Neutrophil (primary cell): ENCODE data around the gene FADS2.

ENCODE experiments used
- H3K27ac ChIP-seq: fragments of 200-600 bp; sonication (generic); 2 replicates; pipeline ENCODE4 v1.5.1; 2016; ENCODE audit warnings: mild to moderate bottlenecking, moderate library complexity
- H3K27me3 ChIP-seq: fragments of 200-600 bp; sonication (generic); 2 replicates; pipeline ENCODE4 v1.6.0; 2016; ENCODE audit warnings: mild to moderate bottlenecking
- H3K36me3 ChIP-seq: fragments of 200-600 bp; sonication (generic); 2 replicates; pipeline ENCODE4 v1.5.1; 2017
- H3K4me1 ChIP-seq, 2 experiments: fragments of 200-600 bp in 1 of 2; sonication (generic) in 1 of 2; 1 replicate in 1 of 2; 2 replicates in 1 of 2; pipeline versions ENCODE4 v1.5.1 to v1.6.1; 2013 to 2016; ENCODE audit warnings: low read depth in 1 of 2, low read length in 1 of 2, mild to moderate bottlenecking in 1 of 2, moderate library complexity in 1 of 2; ENCODE audit not compliant: control insufficient read depth in 1 of 2, insufficient read depth in 1 of 2
- H3K4me3 ChIP-seq, 2 experiments: fragments of 200-600 bp in 1 of 2; sonication (generic) in 1 of 2; 1 replicate in 1 of 2; 2 replicates in 1 of 2; pipeline ENCODE4 v1.5.1; 2013 to 2016; ENCODE audit warnings: low read depth in 1 of 2, low read length in 1 of 2, mild to moderate bottlenecking in 1 of 2, moderate library complexity in 1 of 2
- H3K9me3 ChIP-seq: fragments of 200-600 bp; sonication (generic); 2 replicates; pipeline ENCODE4 v1.5.1; 2016
- CTCF ChIP-seq: fragments of 200-600 bp; sonication (generic); IDR thresholded peaks from 2 replicates; pipeline ENCODE4 v1.5.1; 2016; ENCODE audit warnings: antibody characterized with exemption

Gene FADS2

GRCh38 chr11:61814958-61815789 lies 12.9 kb upstream of the FADS2 start:
- Histone ChIP-seq H3K4me1 (peaks cover 23 to 28% of the 10 kb centered on the region in 2 experiments), H3K36me3 (no peaks in the 10 kb centered on the region), H3K27ac (peak overlapping the region; percentile 64), H3K27me3 (peaks cover 63% of the 10 kb centered on the region), H3K4me3 (peak overlapping the region; percentile 75 to 80), H3K9me3 (no peaks in the 10 kb centered on the region)
- no peak for TF ChIP-seq CTCF

GRCh38 chr11:61815790-61816735 lies 12.0 kb upstream of the FADS2 start:
- no peaks in the 10 kb centered on the region for H3K36me3 ChIP-seq
- H3K4me1 ChIP-seq: peaks cover 23 to 28% of the 10 kb centered on the region in 2 experiments
- TF ChIP-seq CTCF: no peak
- H3K27me3 ChIP-seq: peaks cover 70% of the 10 kb centered on the region
- H3K4me3 ChIP-seq: peak overlapping the region; percentile 75 to 80
- H3K9me3 ChIP-seq: no peaks in the 10 kb centered on the region
- peak overlapping the region; percentile 64 for H3K27ac ChIP-seq

- Histone ChIP-seq H3K27me3 (peaks cover 72% of the 10 kb centered on the region), H3K4me3 (peak within 1 kb of the TSS; percentile 75 to 80), H3K9me3 (no peaks in the 10 kb centered on the region), H3K4me1 (peaks cover 23 to 28% of the 10 kb centered on the region in 2 experiments), H3K36me3 (no peaks in the 10 kb centered on the region), H3K27ac (peak within 1 kb of the TSS; percentile 64)
- TF ChIP-seq CTCF: peak; percentile 56
These were observed 11.2 kb upstream of the FADS2 start, which contains the start of gene FADS1 for GRCh38 chr11:61816736-61817455. TSS of gene FADS1 (minus strand) at chr11:61817003. CDS start at chr11:61816929, 74 bp downstream.

GRCh38 chr11:61817471-61818202 lies 10.5 kb upstream of the FADS2 start:
- H3K36me3 ChIP-seq: no peaks in the 10 kb centered on the region
- no peak for TF ChIP-seq CTCF
- H3K4me3 ChIP-seq: peak overlapping the region in 1 of 2 experiments; percentile 75
- no peak overlapping the region for H3K27ac ChIP-seq
- no peaks in the 10 kb centered on the region for H3K9me3 ChIP-seq
- H3K27me3 ChIP-seq: peaks cover 78% of the 10 kb centered on the region
- peaks cover 23 to 28% of the 10 kb centered on the region in 2 experiments for H3K4me1 ChIP-seq
